SK-N-SH (cell line): ENCODE data around the gene SRF. TPM values are rescaled to one million over a fixed set of nuclear protein-coding genes. Genes with fewer than 3 reads are reported as not detected.

Experiments
- CTCF ChIA-PET: fragments of 300-600, 350-600 bp; formaldehyde crosslinking; extraction: SDS; loops from one replicate; lab custom pipeline; 2021; lab: Yijun Ruan, JAX
- POLR2A ChIA-PET: fragments of 350-600 bp; sonication (Branson Sonifier 250); formaldehyde crosslinking; extraction: SDS; loops from one replicate; lab custom pipeline; 2020; ENCODE audit warnings: antibody characterized with exemption, inconsistent platforms; lab: Yijun Ruan, JAX
- DNase-seq: peaks from one replicate; pipeline ENCODE4 v3.0.0; 2012
- H2AFZ ChIP-seq: fragments of 200-600 bp; sonication (generic); 2 replicates; pipeline ENCODE4 v1.8.1; 2016; ENCODE audit warnings: antibody characterized with exemption, mild to moderate bottlenecking, low read depth
- H3F3A ChIP-seq: fragments of 200-600 bp; sonication (generic); replicated peaks from 2 replicates; pipeline ENCODE3; 2016; ENCODE audit warnings: antibody characterized with exemption, mild to moderate bottlenecking; ENCODE audit not compliant: insufficient read depth
- H3K27ac ChIP-seq, 2 experiments: fragments of 200-500 bp in 1 of 2; fragments of 200-600 bp in 1 of 2; sonication (Bioruptor generic) in 1 of 2; sonication (generic), shearing (Covaris generic) in 1 of 2; 2 replicates each; pipeline versions ENCODE4 v1.5.1 to v1.6.1; 2014 to 2016; ENCODE audit warnings: low read depth in 2 of 2, inconsistent platforms in 1 of 2, low read length in 1 of 2, mild to moderate bottlenecking in 1 of 2, mixed read lengths in 1 of 2
- H3K27me3 ChIP-seq: fragments of 200-600 bp; sonication (generic), shearing (Covaris generic); 2 replicates; pipeline ENCODE4 v1.6.1; 2016; ENCODE audit warnings: mixed run types; ENCODE audit not compliant: insufficient read depth
- H3K36me3 ChIP-seq, 2 experiments: fragments of 200-500 bp in 1 of 2; fragments of 200-600 bp in 1 of 2; sonication (Bioruptor generic) in 1 of 2; sonication (generic) in 1 of 2; replicated peaks in 1 of 2; 2 replicates each; pipeline versions ENCODE3 to v1.5.1; 2014 to 2016; ENCODE audit warnings: low read length in 1 of 2, mild to moderate bottlenecking in 1 of 2; ENCODE audit not compliant: insufficient read depth in 2 of 2, control insufficient read depth in 1 of 2
- H3K4me1 ChIP-seq, 2 experiments: fragments of 200-500 bp in 1 of 2; fragments of 200-600 bp in 1 of 2; sonication (Bioruptor generic) in 1 of 2; sonication (generic), shearing (Covaris generic) in 1 of 2; 2 replicates each; pipeline versions ENCODE4 v1.5.1 to v1.6.1; 2014 to 2016; ENCODE audit warnings: low read depth in 1 of 2, low read length in 1 of 2, mixed run types in 1 of 2; ENCODE audit not compliant: insufficient read depth in 2 of 2, control insufficient read depth in 1 of 2
- H3K4me2 ChIP-seq: fragments of 200-600 bp; sonication (generic), shearing (Covaris generic); 2 replicates; pipeline ENCODE4 v1.6.1; 2017; ENCODE audit warnings: mixed run types
- H3K4me3 ChIP-seq, 2 experiments: fragments of 200-500 bp in 1 of 2; fragments of 200-600 bp in 1 of 2; sonication (Bioruptor generic) in 1 of 2; sonication (generic), shearing (Covaris generic) in 1 of 2; 2 replicates each; pipeline versions ENCODE4 v1.5.1 to v1.8.1; 2014 to 2016; ENCODE audit warnings: low read depth in 2 of 2, inconsistent platforms in 1 of 2, low read length in 1 of 2, mild to moderate bottlenecking in 1 of 2, mixed read lengths in 1 of 2, moderate library complexity in 1 of 2
- H3K79me2 ChIP-seq: fragments of 200-600 bp; sonication (generic); 2 replicates; pipeline ENCODE4 v1.8.1; 2017; ENCODE audit warnings: mild to moderate bottlenecking; ENCODE audit not compliant: insufficient read depth
- H3K9ac ChIP-seq: fragments of 200-600 bp; sonication (generic); 2 replicates; pipeline ENCODE4 v1.6.1; 2017; ENCODE audit warnings: mixed run types
- H3K9me2 ChIP-seq: fragments of 200-600 bp; sonication (generic); 2 replicates; pipeline ENCODE4 v1.6.1; 2017; ENCODE audit warnings: mixed run types
- H3K9me3 ChIP-seq: fragments of 200-600 bp; sonication (generic); 2 replicates; pipeline ENCODE4 v1.6.1; 2017; ENCODE audit warnings: mixed run types, mild to moderate bottlenecking, moderate library complexity
- H4K20me1 ChIP-seq: fragments of 200-600 bp; sonication (generic); 2 replicates; pipeline ENCODE4 v1.6.1; 2017; ENCODE audit warnings: mild to moderate bottlenecking, mixed run types; ENCODE audit not compliant: insufficient read depth
- EP300 ChIP-seq, 2 experiments: IDR thresholded peaks; 2 replicates each; pipeline versions ENCODE4 v1.4.0 to v1.6.1; 2012; ENCODE audit warnings: borderline replicate concordance in 1 of 2, low read depth in 1 of 2, low read length in 1 of 2
- EZH2phosphoT487 ChIP-seq: fragments of 200-600 bp; sonication (generic); IDR thresholded peaks from 2 replicates; pipeline ENCODE4 v1.6.1; 2017; ENCODE audit warnings: low read depth, mixed run types, mild to moderate bottlenecking, antibody characterized with exemption, moderate library complexity, borderline replicate concordance
- FOXJ3 ChIP-seq: sonication (generic); formaldehyde crosslinking; IDR thresholded peaks from 2 replicates; pipeline ENCODE4 v1.5.1; 2020; ENCODE audit warnings: mild to moderate bottlenecking, missing genetic modification reagents
- FOXM1 ChIP-seq: IDR thresholded peaks from 2 replicates; pipeline ENCODE4 v1.4.0; 2012; ENCODE audit warnings: low read depth, mild to moderate bottlenecking
- GABPA ChIP-seq: IDR thresholded peaks from 2 replicates; pipeline ENCODE4 v1.4.0; 2012; ENCODE audit warnings: low read depth, mild to moderate bottlenecking
- GATA2 ChIP-seq: sonication (generic); formaldehyde crosslinking; IDR thresholded peaks from 2 replicates; pipeline ENCODE4 v1.5.0; 2020; ENCODE audit warnings: mild to moderate bottlenecking, missing genetic modification reagents
- JUND ChIP-seq: IDR thresholded peaks from 2 replicates; pipeline ENCODE4 v1.4.0; 2012
- MEF2A ChIP-seq: IDR thresholded peaks from 2 replicates; pipeline ENCODE4 v1.4.0; 2012; ENCODE audit warnings: low read depth, borderline replicate concordance
- MXI1 ChIP-seq: IDR thresholded peaks from 2 replicates; pipeline ENCODE4 v1.6.1; 2012; ENCODE audit warnings: mild to moderate bottlenecking, low read depth, low read length, improper control_type of control experiment
- NRF1 ChIP-seq: IDR thresholded peaks from 2 replicates; pipeline ENCODE4 v1.6.1; 2012; ENCODE audit warnings: low read depth, mild to moderate bottlenecking, low read length
- POLR2AphosphoS5 ChIP-seq: IDR thresholded peaks from 2 replicates; pipeline ENCODE4 v1.6.1; 2012; ENCODE audit warnings: low read depth, low read length
- RCOR1 ChIP-seq: fragments of 150-350 bp; IDR thresholded peaks from 2 replicates; pipeline ENCODE4 v1.6.1; 2017; ENCODE audit warnings: antibody characterized with exemption, low read length
- RFX5 ChIP-seq: IDR thresholded peaks from 2 replicates; pipeline ENCODE4 v1.6.1; 2012; ENCODE audit warnings: mild to moderate bottlenecking, improper control_type of control experiment, low read length
- RXRA ChIP-seq: IDR thresholded peaks from 2 replicates; pipeline ENCODE4 v1.4.0; 2012; ENCODE audit warnings: low read depth, mild to moderate bottlenecking, borderline replicate concordance
- SIN3A ChIP-seq: IDR thresholded peaks from 2 replicates; pipeline ENCODE4 v1.6.1; 2012; ENCODE audit warnings: low read depth, mild to moderate bottlenecking, low read length, moderate library complexity, borderline replicate concordance
- SMC3 ChIP-seq: IDR thresholded peaks from 2 replicates; pipeline ENCODE4 v1.6.1; 2012; ENCODE audit warnings: low read depth, low read length, improper control_type of control experiment
- TCF12 ChIP-seq: IDR thresholded peaks from 2 replicates; pipeline ENCODE4 v1.4.0; 2012
- TEAD4 ChIP-seq: IDR thresholded peaks from 2 replicates; pipeline ENCODE4 v1.4.0; 2012; ENCODE audit warnings: mild to moderate bottlenecking, borderline replicate concordance; ENCODE audit not compliant: insufficient read depth
- WGBS: methylation state at CpG from one replicate; pipeline ENCODE4 v1.1.6; 2017; ENCODE audit warnings: low lambda C conversion rate; 5-methylcytosine and 5-hydroxymethylcytosine counted together
- polyA plus RNA-seq, 3 experiments: library from polyadenylated mRNA; depleted of rRNA; stranded (reverse); fragments of >200 nt; gene quantifications; 2 replicates each; pipeline ENCODE4 v1.2.3, GENCODE V29; 2012
- TF ChIP-seq, protein P1 (sequence below): IDR thresholded peaks from 2 replicates; pipeline ENCODE4 v1.4.0; 2012; ENCODE audit warnings: low read depth
- TF ChIP-seq, protein P2 (sequence below): fragments of 200-600 bp; sonication (generic); IDR thresholded peaks from 2 replicates; pipeline ENCODE4 v1.6.1; 2017; ENCODE audit warnings: antibody characterized with exemption, mild to moderate bottlenecking, moderate library complexity
- TF ChIP-seq, protein P3 (sequence below): fragments of 150-350 bp; IDR thresholded peaks from 2 replicates; pipeline ENCODE4 v1.6.1; 2017; ENCODE audit warnings: antibody characterized with exemption, low read length, low read depth, borderline replicate concordance
- TF ChIP-seq, protein P4 (sequence below): fragments of 150-350 bp; IDR thresholded peaks from 2 replicates; pipeline ENCODE4 v1.6.1; 2016; ENCODE audit warnings: mild to moderate bottlenecking, low read depth, low read length

The SRF gene
- polyA plus RNA-seq, 1 of the 3 experiments (the other 2 are of a cell fraction) = 31.7 TPM

DNA sequence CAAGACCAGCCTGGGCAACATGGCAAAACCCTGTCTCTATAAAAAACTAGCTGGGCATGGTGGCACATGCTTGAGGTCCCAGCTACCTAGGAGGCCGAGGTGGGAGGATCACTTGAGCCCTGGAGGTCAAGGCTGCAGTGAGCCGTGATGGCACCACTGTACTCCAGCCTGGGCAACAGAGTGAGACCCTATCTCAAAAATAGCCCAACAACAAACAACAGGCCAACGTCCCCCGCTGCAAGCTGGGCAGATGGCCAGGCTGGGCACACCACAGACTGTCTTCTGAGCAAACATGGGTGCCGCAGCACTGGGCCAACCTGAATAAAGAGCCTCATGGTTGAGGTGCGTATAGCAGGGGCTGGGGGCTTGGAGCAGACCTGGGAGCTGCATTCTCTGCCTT is 46.6 kb upstream of the SRF start:
- CTCF ChIA-PET = interaction anchor here (1.4 to 2.7 kb wide), 6 partner anchors 9 to 222 kb away, joined by 3 to 21 read pairs (median 6); partner anchors contain the start of gene PTK7
- Histone ChIP-seq H3K4me3 (no peak overlapping the region), H3K9me3 (no peaks in the 10 kb centered on the region), H2AFZ (no peak overlapping the region), H3K27ac (peak overlapping the region; percentile 91 to 99), H3K4me1 (peaks cover 69 to 83% of the 10 kb centered on the region in 2 experiments), H3K9ac (peak overlapping the region; percentile 87), H3F3A (peaks cover 44% of the 10 kb centered on the region), H3K9me2 (no peaks in the 10 kb centered on the region), H3K27me3 (no peaks in the 10 kb centered on the region), H3K79me2 (peaks cover 74% of the 10 kb centered on the region), H4K20me1 (no peaks in the 10 kb centered on the region), H3K4me2 (peak overlapping the region; percentile 52), H3K36me3 (no peaks in the 10 kb centered on the region)
- TF ChIP-seq FOXM1 = no peak
- TF ChIP-seq, protein P1, sequence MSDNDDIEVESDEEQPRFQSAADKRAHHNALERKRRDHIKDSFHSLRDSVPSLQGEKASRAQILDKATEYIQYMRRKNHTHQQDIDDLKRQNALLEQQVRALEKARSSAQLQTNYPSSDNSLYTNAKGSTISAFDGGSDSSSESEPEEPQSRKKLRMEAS = no peak
- no peak for TF ChIP-seq SIN3A
- no peak for TF ChIP-seq EZH2phosphoT487
- TF ChIP-seq GABPA = no peak
- TF ChIP-seq GATA2 (CRISPR knock-in tag) = no peak
- POLR2A ChIA-PET = interaction anchor here (0.8 to 3.9 kb wide), 7 partner anchors 11 to 145 kb away, joined by 3 to 17 read pairs (median 5); partner anchors contain the start of genes KLC4, KLHDC3, MEA1 and MRPL2
- 73% methylated on average over 3 of the region's 6 CpGs for WGBS
- no peak for DNase-seq

DNA sequence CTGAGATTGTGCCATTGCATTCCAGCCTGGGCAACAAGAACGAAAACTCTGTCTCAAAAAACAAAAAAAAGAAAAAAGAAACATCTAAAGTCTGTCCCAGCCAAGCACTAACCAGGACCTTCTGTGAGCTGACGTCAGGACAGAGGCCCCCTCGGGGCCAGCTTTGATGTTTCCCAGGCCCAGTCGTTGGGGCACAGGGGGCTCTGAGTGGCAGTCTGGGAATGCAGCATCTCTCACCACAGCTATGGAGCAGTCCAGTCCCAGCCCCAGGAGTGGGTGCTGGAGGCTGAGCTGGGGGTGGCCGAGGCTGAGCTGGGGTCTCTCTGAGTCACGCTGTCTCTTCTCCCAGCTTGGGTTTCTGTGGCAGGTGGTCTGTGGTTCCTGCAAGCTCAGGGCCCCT is 46.0 kb upstream of the SRF start:
- Histone ChIP-seq H4K20me1 (no peaks in the 10 kb centered on the region), H3K4me2 (peak overlapping the region; percentile 52), H3K9ac (peak overlapping the region; percentile 87)
- TF ChIP-seq, protein P2, sequence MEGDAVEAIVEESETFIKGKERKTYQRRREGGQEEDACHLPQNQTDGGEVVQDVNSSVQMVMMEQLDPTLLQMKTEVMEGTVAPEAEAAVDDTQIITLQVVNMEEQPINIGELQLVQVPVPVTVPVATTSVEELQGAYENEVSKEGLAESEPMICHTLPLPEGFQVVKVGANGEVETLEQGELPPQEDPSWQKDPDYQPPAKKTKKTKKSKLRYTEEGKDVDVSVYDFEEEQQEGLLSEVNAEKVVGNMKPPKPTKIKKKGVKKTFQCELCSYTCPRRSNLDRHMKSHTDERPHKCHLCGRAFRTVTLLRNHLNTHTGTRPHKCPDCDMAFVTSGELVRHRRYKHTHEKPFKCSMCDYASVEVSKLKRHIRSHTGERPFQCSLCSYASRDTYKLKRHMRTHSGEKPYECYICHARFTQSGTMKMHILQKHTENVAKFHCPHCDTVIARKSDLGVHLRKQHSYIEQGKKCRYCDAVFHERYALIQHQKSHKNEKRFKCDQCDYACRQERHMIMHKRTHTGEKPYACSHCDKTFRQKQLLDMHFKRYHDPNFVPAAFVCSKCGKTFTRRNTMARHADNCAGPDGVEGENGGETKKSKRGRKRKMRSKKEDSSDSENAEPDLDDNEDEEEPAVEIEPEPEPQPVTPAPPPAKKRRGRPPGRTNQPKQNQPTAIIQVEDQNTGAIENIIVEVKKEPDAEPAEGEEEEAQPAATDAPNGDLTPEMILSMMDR = no peak
- peak; percentile 43; the same call in 1 of the 2 replicates for TF ChIP-seq SIN3A
- TF ChIP-seq, protein P3, sequence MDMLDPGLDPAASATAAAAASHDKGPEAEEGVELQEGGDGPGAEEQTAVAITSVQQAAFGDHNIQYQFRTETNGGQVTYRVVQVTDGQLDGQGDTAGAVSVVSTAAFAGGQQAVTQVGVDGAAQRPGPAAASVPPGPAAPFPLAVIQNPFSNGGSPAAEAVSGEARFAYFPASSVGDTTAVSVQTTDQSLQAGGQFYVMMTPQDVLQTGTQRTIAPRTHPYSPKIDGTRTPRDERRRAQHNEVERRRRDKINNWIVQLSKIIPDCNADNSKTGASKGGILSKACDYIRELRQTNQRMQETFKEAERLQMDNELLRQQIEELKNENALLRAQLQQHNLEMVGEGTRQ = no peak
- peak; percentile 84 to 89 for TF ChIP-seq EP300 (IDR thresholded peaks at IDR 0.05; ENCODE audit: borderline replicate concordance in 1 of 2, low read depth in 1 of 2, low read length in 1 of 2)
- peak; percentile 60; the same call in 1 of the 2 replicates for TF ChIP-seq POLR2AphosphoS5
- TF ChIP-seq RFX5 = no peak
- TF ChIP-seq, protein P1 = peak; percentile 31; the same call in 1 of the 2 replicates
- TF ChIP-seq MXI1 = no peak
- no peak for TF ChIP-seq NRF1
- TF ChIP-seq MEF2A = no peak
- TF ChIP-seq RCOR1 = peak; percentile 74; the same call in 1 of the 2 replicates
- TF ChIP-seq TEAD4 = peak; percentile 84
- TF ChIP-seq TCF12 = peak; percentile 97
- TF ChIP-seq FOXJ3 (CRISPR knock-in tag) = no peak
- TF ChIP-seq RXRA = peak; percentile 62; the same call in 1 of the 2 replicates
- TF ChIP-seq, protein P4, sequence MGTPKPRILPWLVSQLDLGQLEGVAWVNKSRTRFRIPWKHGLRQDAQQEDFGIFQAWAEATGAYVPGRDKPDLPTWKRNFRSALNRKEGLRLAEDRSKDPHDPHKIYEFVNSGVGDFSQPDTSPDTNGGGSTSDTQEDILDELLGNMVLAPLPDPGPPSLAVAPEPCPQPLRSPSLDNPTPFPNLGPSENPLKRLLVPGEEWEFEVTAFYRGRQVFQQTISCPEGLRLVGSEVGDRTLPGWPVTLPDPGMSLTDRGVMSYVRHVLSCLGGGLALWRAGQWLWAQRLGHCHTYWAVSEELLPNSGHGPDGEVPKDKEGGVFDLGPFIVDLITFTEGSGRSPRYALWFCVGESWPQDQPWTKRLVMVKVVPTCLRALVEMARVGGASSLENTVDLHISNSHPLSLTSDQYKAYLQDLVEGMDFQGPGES = no peak
- peak; percentile 82 for TF ChIP-seq JUND
- TF ChIP-seq EZH2phosphoT487 = no peak
- TF ChIP-seq GATA2 (CRISPR knock-in tag) = no peak
- TF ChIP-seq SMC3 = no peak

More for the DNA sequence above, 46.0 kb upstream of the SRF start:
- ChIA-PET POLR2A (interaction anchor here (0.8 to 3.9 kb wide), 5 partner anchors 11 to 146 kb away, joined by 3 to 17 read pairs (median 5); partner anchors contain the start of genes KLHDC3, MEA1 and PTK7), CTCF (interaction anchor here (1.3 to 2.7 kb wide), 7 partner anchors 18 to 223 kb away, joined by 3 to 21 read pairs (median 7); partner anchors contain the start of gene PTK7)
- Histone ChIP-seq H3K9me2 (no peaks in the 10 kb centered on the region), H3K79me2 (peaks cover 68% of the 10 kb centered on the region), H2AFZ (no peak overlapping the region), H3K27me3 (no peaks in the 10 kb centered on the region), H3K4me1 (peaks cover 67 to 83% of the 10 kb centered on the region in 2 experiments), H3K27ac (peak overlapping the region; percentile 91 to 99), H3K9me3 (no peaks in the 10 kb centered on the region), H3F3A (peaks cover 42% of the 10 kb centered on the region), H3K4me3 (no peak overlapping the region), H3K36me3 (no peaks in the 10 kb centered on the region)
- 13% methylated on average over 4 of the region's 6 CpGs for WGBS
- DNase-seq = peak; percentile 85
